Endothelial cell of umbilical vein (primary cell): ENCODE measurements around the gene RAC3.

Experiments used
- CTCF ChIP-seq, 2 donors: IDR thresholded peaks; 1 replicate in 1 of 2; 2 replicates in 1 of 2; pipeline ENCODE4 v1.5.1; 2011; ENCODE audit warnings: low read length in 2 of 2, mild to moderate bottlenecking in 2 of 2, moderate library complexity in 2 of 2, control low read depth in 1 of 2, inconsistent platforms in 1 of 2, low read depth in 1 of 2; ENCODE audit not compliant: insufficient read depth in 1 of 2; ENCODE audit errors: extremely low read depth in 1 of 2
- EZH2 ChIP-seq: IDR thresholded peaks from 2 replicates; pipeline ENCODE4 v1.6.1; 2012; ENCODE audit warnings: borderline replicate concordance, low read depth, mild to moderate bottlenecking, moderate library complexity, low read length, inconsistent platforms; ENCODE audit not compliant: severe bottlenecking
- MAX ChIP-seq: IDR thresholded peaks from 2 replicates; pipeline ENCODE4 v1.6.1; 2011; ENCODE audit not compliant: insufficient read depth, insufficient read length
- POLR2A ChIP-seq: IDR thresholded peaks from 2 replicates; pipeline ENCODE4 v1.6.1; 2012; ENCODE audit warnings: low read depth, mild to moderate bottlenecking, control low read depth, low read length
- POLR2AphosphoS5 ChIP-seq: IDR thresholded peaks from 2 replicates; pipeline ENCODE4 v1.6.1; 2012; ENCODE audit warnings: low read depth, mild to moderate bottlenecking, control low read depth, low read length, moderate library complexity; ENCODE audit not compliant: insufficient read depth

GRCh38 chr17:82007228-82007494, 24.3 kb upstream of the RAC3 start:
- TF ChIP-seq POLR2A (no peak), CTCF (IDR thresholded peaks at IDR 0.05; ENCODE audit: extremely low read depth in 1 of 2, insufficient read depth in 1 of 2, low read depth in 1 of 2, low read length in 2 of 2) (no peak), EZH2 (no peak), POLR2AphosphoS5 (no peak), MAX (no peak)
